Measurements from ENCODE around the gene CD160. TPM values are rescaled to one million over a fixed set of nuclear protein-coding genes. Genes with fewer than 3 reads are reported as not detected.
"Not testable (repeated sequence)": the region's sequence is repeated elsewhere in the genome, so short reads cannot be mapped to it uniquely, and the experiment has no call there.

CD160 gene
- total RNA-seq, 2 donors from 2014 or later, result not detected

GRCh38 chr1:145702052-145702451, 17.2 kb upstream of the CD160 start:
- H3K27me3 Mint-ChIP-seq, result no peaks in the 10 kb centered on the region
- H3K27ac Mint-ChIP-seq, result no peak overlapping the region
- H3K4me3 Mint-ChIP-seq, result no peak overlapping the region
- no peaks in the 10 kb centered on the region for H3K4me1 Mint-ChIP-seq
- H3K36me3 Mint-ChIP-seq (ENCODE audit: low read depth), result no peaks in the 10 kb centered on the region
- ATAC-seq (replicated peaks), result no peak
- no peaks in the 10 kb centered on the region for H3K9me3 Mint-ChIP-seq

GRCh38 chr1:145702826-145703225, 16.5 kb upstream of the CD160 start:
- no peak for ATAC-seq (replicated peaks)
- no peaks in the 10 kb centered on the region for H3K36me3 Mint-ChIP-seq (ENCODE audit: low read depth)
- no peak overlapping the region for H3K4me3 Mint-ChIP-seq
- peaks cover under 1% of the 10 kb centered on the region for H3K4me1 Mint-ChIP-seq
- H3K27me3 Mint-ChIP-seq, result no peaks in the 10 kb centered on the region
- H3K27ac Mint-ChIP-seq, result no peak overlapping the region
- H3K9me3 Mint-ChIP-seq, result no peaks in the 10 kb centered on the region

- Mint-ChIP-seq H3K36me3 (ENCODE audit: low read depth) (no peaks in the 10 kb centered on the region), H3K9me3 (no peaks in the 10 kb centered on the region), H3K27me3 (no peaks in the 10 kb centered on the region), H3K4me1 (peaks cover 5% of the 10 kb centered on the region), H3K27ac (no peak overlapping the region), H3K4me3 (no peak overlapping the region)
- ATAC-seq (replicated peaks), result no peak
Measured at GRCh38 chr1:145705622-145706021, 13.7 kb upstream of the CD160 start.

- H3K27ac Mint-ChIP-seq, result no peak overlapping the region
- no peaks in the 10 kb centered on the region for H3K36me3 Mint-ChIP-seq (ENCODE audit: low read depth)
- no peak for ATAC-seq (replicated peaks)
Measured at GRCh38 chr1:145706086-145706664, 13.1 kb upstream of the CD160 start.

GRCh38 chr1:145707183-145707867, 12.0 kb upstream of the CD160 start, which contains the start of gene PDZK1:
PDZK1 (minus strand) TSS chr1:145707368; CDS start chr1:145688021, 19,347 bp downstream.
- Mint-ChIP-seq H3K4me3 (no peak within 1 kb of the TSS), H3K36me3 (ENCODE audit: low read depth) (no peaks in the 10 kb centered on the region), H3K27me3 (no peaks in the 10 kb centered on the region), H3K4me1 (peaks cover 5% of the 10 kb centered on the region), H3K9me3 (no peaks in the 10 kb centered on the region), H3K27ac (peak within 1 kb of the TSS; percentile 21)
- ATAC-seq (replicated peaks), result no peak

More at GRCh38 chr1:145706086-145706664, 13.1 kb upstream of the CD160 start:
- Mint-ChIP-seq H3K9me3 (no peaks in the 10 kb centered on the region), H3K4me3 (no peak overlapping the region), H3K27me3 (no peaks in the 10 kb centered on the region), H3K4me1 (peaks cover 5% of the 10 kb centered on the region)

GRCh38 chr1:145708063-145708462, 11.2 kb upstream of the CD160 start:
- H3K27ac Mint-ChIP-seq, result peak overlapping the region; percentile 21
- H3K9me3 Mint-ChIP-seq, result no peaks in the 10 kb centered on the region
- H3K27me3 Mint-ChIP-seq, result no peaks in the 10 kb centered on the region
- no peak overlapping the region for H3K4me3 Mint-ChIP-seq
- H3K4me1 Mint-ChIP-seq, result peaks cover 5% of the 10 kb centered on the region
- peak; percentile 46 for ATAC-seq (replicated peaks)
- H3K36me3 Mint-ChIP-seq (ENCODE audit: low read depth), result no peaks in the 10 kb centered on the region

GRCh38 chr1:145710291-145711027, 8.8 kb upstream of the CD160 start:
- H3K27ac Mint-ChIP-seq, result no peak overlapping the region

GRCh38 chr1:145711213-145711651, 8.1 kb upstream of the CD160 start:
- H3K36me3 Mint-ChIP-seq (ENCODE audit: low read depth), result no peaks in the 10 kb centered on the region
- H3K9me3 Mint-ChIP-seq, result no peaks in the 10 kb centered on the region
- no peak overlapping the region for H3K4me3 Mint-ChIP-seq
- no peak overlapping the region for H3K27ac Mint-ChIP-seq
- H3K4me1 Mint-ChIP-seq, result peaks cover 5% of the 10 kb centered on the region
- H3K27me3 Mint-ChIP-seq, result no peaks in the 10 kb centered on the region
- ATAC-seq (replicated peaks), result no peak

More at GRCh38 chr1:145710291-145711027, 8.8 kb upstream of the CD160 start:
- H3K36me3 Mint-ChIP-seq (ENCODE audit: low read depth), result no peaks in the 10 kb centered on the region
- no peaks in the 10 kb centered on the region for H3K27me3 Mint-ChIP-seq
- ATAC-seq (replicated peaks), result no peak
- H3K4me1 Mint-ChIP-seq, result peaks cover 5% of the 10 kb centered on the region
- H3K4me3 Mint-ChIP-seq, result no peak overlapping the region
- H3K9me3 Mint-ChIP-seq, result no peaks in the 10 kb centered on the region

- no peaks in the 10 kb centered on the region for H3K36me3 Mint-ChIP-seq (ENCODE audit: low read depth)
- no peak overlapping the region for H3K27ac Mint-ChIP-seq
- H3K9me3 Mint-ChIP-seq, result no peaks in the 10 kb centered on the region
- no peak for ATAC-seq (replicated peaks)
- H3K27me3 Mint-ChIP-seq, result peaks cover under 1% of the 10 kb centered on the region
- peaks cover 10% of the 10 kb centered on the region for H3K4me1 Mint-ChIP-seq
- H3K4me3 Mint-ChIP-seq, result no peak overlapping the region
Measured at GRCh38 chr1:145714524-145715111, 4.7 kb upstream of the CD160 start.

- no peaks in the 10 kb centered on the region for H3K9me3 Mint-ChIP-seq
- no peak for ATAC-seq (replicated peaks)
- no peaks in the 10 kb centered on the region for H3K36me3 Mint-ChIP-seq (ENCODE audit: low read depth)
- peaks cover 20% of the 10 kb centered on the region for H3K4me1 Mint-ChIP-seq
- H3K27ac Mint-ChIP-seq, result no peak overlapping the region
- H3K27me3 Mint-ChIP-seq, result peaks cover 15% of the 10 kb centered on the region
- H3K4me3 Mint-ChIP-seq, result no peak overlapping the region
Measured at GRCh38 chr1:145716641-145717345, 2.5 kb upstream of the CD160 start.

GRCh38 chr1:145717833-145718232, 1.5 kb upstream of the CD160 start:
- no peak for ATAC-seq (replicated peaks)
- Mint-ChIP-seq H3K27ac (no peak overlapping the region), H3K4me3 (no peak overlapping the region), H3K27me3 (peaks cover 22% of the 10 kb centered on the region), H3K36me3 (ENCODE audit: low read depth) (no peaks in the 10 kb centered on the region), H3K4me1 (peaks cover 20% of the 10 kb centered on the region), H3K9me3 (no peaks in the 10 kb centered on the region)

GRCh38 chr1:145718465-145718864, 834 bp upstream of the CD160 start:
- H3K4me3 Mint-ChIP-seq; H3K27ac Mint-ChIP-seq; H3K9me3 Mint-ChIP-seq; ATAC-seq (replicated peaks); H3K36me3 Mint-ChIP-seq (ENCODE audit: low read depth): not testable (repeated sequence)
- Mint-ChIP-seq H3K4me1 (peaks cover 20% of the 10 kb centered on the region), H3K27me3 (peaks cover 24% of the 10 kb centered on the region)

- no peak for ATAC-seq (replicated peaks)
- Mint-ChIP-seq H3K4me3 (no peak overlapping the region), H3K9me3 (no peaks in the 10 kb centered on the region), H3K27me3 (peaks cover 24% of the 10 kb centered on the region), H3K27ac (no peak overlapping the region), H3K4me1 (peaks cover 20% of the 10 kb centered on the region), H3K36me3 (ENCODE audit: low read depth) (no peaks in the 10 kb centered on the region)
Measured at GRCh38 chr1:145720556-145720877, 1.2 kb downstream of the CD160 start.
